Measurements from ENCODE around the gene TSC22D4. TPM values are rescaled to one million over a fixed set of nuclear protein-coding genes. Genes with fewer than 3 reads are reported as not detected.

Gene TSC22D4
- polyA plus RNA-seq, 1 of the 3 experiments (the other 2 are of a cell fraction), result 32.7 TPM

- POLR2A ChIA-PET, result no interaction called here
- no peak overlapping the region for H2AFZ ChIP-seq (ENCODE audit: low read depth)
Observed at GRCh38 chr7:100425347-100425746, 53.7 kb downstream of the TSC22D4 start.

GRCh38 chr7:100423315-100423714 is 55.7 kb downstream of the TSC22D4 start:
- POLR2A ChIA-PET, result no interaction called here
- H3K79me2 ChIP-seq (ENCODE audit: insufficient read depth), result no peaks in the 10 kb centered on the region
- H2AFZ ChIP-seq (ENCODE audit: low read depth), result no peak overlapping the region
- CTCF ChIA-PET, result interaction anchor here (1.6 to 1.7 kb wide), 2 partner anchors 16 to 22 kb away, joined by 6 to 11 read pairs; no protein-coding TSS in a partner anchor
- H3K4me2 ChIP-seq, result no peak overlapping the region
- no peaks in the 10 kb centered on the region for H3K9me2 ChIP-seq
- no peak overlapping the region for H3K27ac ChIP-seq (ENCODE audit: low read depth in 2 of 2, low read length in 1 of 2)
- WGBS (ENCODE audit: low lambda C conversion rate), result 83% methylated on average over 6 of the region's 6 CpGs
- TF ChIP-seq GABPA (IDR thresholded peaks at IDR 0.05; ENCODE audit: low read depth) (no peak), FOXJ3 (CRISPR knock-in tag; IDR thresholded peaks at IDR 0.05) (no peak), EZH2phosphoT487 (IDR thresholded peaks at IDR 0.05; ENCODE audit: borderline replicate concordance, low read depth) (no peak), POLR2AphosphoS5 (IDR thresholded peaks at IDR 0.05; ENCODE audit: low read depth, low read length) (no peak), MEF2A (IDR thresholded peaks at IDR 0.05; ENCODE audit: borderline replicate concordance, low read depth) (no peak), JUND (IDR thresholded peaks at IDR 0.05) (no peak), RXRA (IDR thresholded peaks at IDR 0.05; ENCODE audit: borderline replicate concordance, low read depth) (no peak), FOSL2 (IDR thresholded peaks at IDR 0.05; ENCODE audit: borderline replicate concordance, low read depth) (no peak), FOXM1 (IDR thresholded peaks at IDR 0.05; ENCODE audit: low read depth) (no peak), NRF1 (IDR thresholded peaks at IDR 0.05; ENCODE audit: low read depth, low read length) (no peak), USF1 (IDR thresholded peaks at IDR 0.05; ENCODE audit: borderline replicate concordance, low read depth) (no peak), TEAD4 (IDR thresholded peaks at IDR 0.05; ENCODE audit: borderline replicate concordance, insufficient read depth) (no peak), CHD2 (IDR thresholded peaks at IDR 0.05; ENCODE audit: low read length, partially characterized antibody) (no peak)
- TF ChIP-seq, protein P1, sequence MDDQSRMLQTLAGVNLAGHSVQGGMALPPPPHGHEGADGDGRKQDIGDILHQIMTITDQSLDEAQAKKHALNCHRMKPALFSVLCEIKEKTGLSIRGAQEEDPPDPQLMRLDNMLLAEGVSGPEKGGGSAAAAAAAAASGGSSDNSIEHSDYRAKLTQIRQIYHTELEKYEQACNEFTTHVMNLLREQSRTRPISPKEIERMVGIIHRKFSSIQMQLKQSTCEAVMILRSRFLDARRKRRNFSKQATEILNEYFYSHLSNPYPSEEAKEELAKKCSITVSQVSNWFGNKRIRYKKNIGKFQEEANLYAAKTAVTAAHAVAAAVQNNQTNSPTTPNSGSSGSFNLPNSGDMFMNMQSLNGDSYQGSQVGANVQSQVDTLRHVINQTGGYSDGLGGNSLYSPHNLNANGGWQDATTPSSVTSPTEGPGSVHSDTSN (IDR thresholded peaks at IDR 0.05), result no peak
- TF ChIP-seq, protein P2, sequence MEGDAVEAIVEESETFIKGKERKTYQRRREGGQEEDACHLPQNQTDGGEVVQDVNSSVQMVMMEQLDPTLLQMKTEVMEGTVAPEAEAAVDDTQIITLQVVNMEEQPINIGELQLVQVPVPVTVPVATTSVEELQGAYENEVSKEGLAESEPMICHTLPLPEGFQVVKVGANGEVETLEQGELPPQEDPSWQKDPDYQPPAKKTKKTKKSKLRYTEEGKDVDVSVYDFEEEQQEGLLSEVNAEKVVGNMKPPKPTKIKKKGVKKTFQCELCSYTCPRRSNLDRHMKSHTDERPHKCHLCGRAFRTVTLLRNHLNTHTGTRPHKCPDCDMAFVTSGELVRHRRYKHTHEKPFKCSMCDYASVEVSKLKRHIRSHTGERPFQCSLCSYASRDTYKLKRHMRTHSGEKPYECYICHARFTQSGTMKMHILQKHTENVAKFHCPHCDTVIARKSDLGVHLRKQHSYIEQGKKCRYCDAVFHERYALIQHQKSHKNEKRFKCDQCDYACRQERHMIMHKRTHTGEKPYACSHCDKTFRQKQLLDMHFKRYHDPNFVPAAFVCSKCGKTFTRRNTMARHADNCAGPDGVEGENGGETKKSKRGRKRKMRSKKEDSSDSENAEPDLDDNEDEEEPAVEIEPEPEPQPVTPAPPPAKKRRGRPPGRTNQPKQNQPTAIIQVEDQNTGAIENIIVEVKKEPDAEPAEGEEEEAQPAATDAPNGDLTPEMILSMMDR (IDR thresholded peaks at IDR 0.05), result no peak
- peaks cover 0 to 4% of the 10 kb centered on the region in 2 experiments; a peak in 1 of 4 replicates for H3K4me1 ChIP-seq (ENCODE audit: control insufficient read depth in 1 of 2, insufficient read depth in 2 of 2, low read depth in 1 of 2, low read length in 1 of 2)
- no peak overlapping the region for H3K4me3 ChIP-seq (ENCODE audit: low read depth in 2 of 2, low read length in 1 of 2)
- no peaks in the 10 kb centered on the region for H3K27me3 ChIP-seq (ENCODE audit: insufficient read depth)
- peaks cover 9% of the 10 kb centered on the region for H3F3A ChIP-seq (replicated peaks; ENCODE audit: insufficient read depth)
- no peaks in the 10 kb centered on the region for H4K20me1 ChIP-seq (ENCODE audit: insufficient read depth)
- H3K36me3 ChIP-seq (replicated peaks in 1 of 2; ENCODE audit: control insufficient read depth in 1 of 2, insufficient read depth in 2 of 2, low read length in 1 of 2), result no peaks in the 10 kb centered on the region
- DNase-seq, result no peak
- no peaks in the 10 kb centered on the region for H3K9me3 ChIP-seq
- H3K9ac ChIP-seq, result no peak overlapping the region

More at GRCh38 chr7:100425347-100425746, 53.7 kb downstream of the TSC22D4 start:
- WGBS (ENCODE audit: low lambda C conversion rate), result 89% methylated on average over 1 of the region's 1 CpG
- no peak for DNase-seq
- no peaks in the 10 kb centered on the region for H3K9me3 ChIP-seq
- H3K27me3 ChIP-seq (ENCODE audit: insufficient read depth), result no peaks in the 10 kb centered on the region
- H3K9ac ChIP-seq, result no peak overlapping the region
- H3K4me1 ChIP-seq (ENCODE audit: control insufficient read depth in 1 of 2, insufficient read depth in 2 of 2, low read depth in 1 of 2, low read length in 1 of 2), result peaks cover 0 to 4% of the 10 kb centered on the region in 2 experiments; a peak in 1 of 4 replicates
- H3K36me3 ChIP-seq (replicated peaks in 1 of 2; ENCODE audit: control insufficient read depth in 1 of 2, insufficient read depth in 2 of 2, low read length in 1 of 2), result no peaks in the 10 kb centered on the region
- CTCF ChIA-PET, result interaction anchor here (1.3 to 3.4 kb wide), 3 partner anchors 18 to 293 kb away, joined by 3 to 20 read pairs (median 5); partner anchors contain the start of gene NYAP1
- no peaks in the 10 kb centered on the region for H3K9me2 ChIP-seq
- H3F3A ChIP-seq (replicated peaks; ENCODE audit: insufficient read depth), result peaks cover 9% of the 10 kb centered on the region
- no peak for TF ChIP-seq RCOR1 (IDR thresholded peaks at IDR 0.05; ENCODE audit: low read length)
- no peak for TF ChIP-seq RXRA (IDR thresholded peaks at IDR 0.05; ENCODE audit: borderline replicate concordance, low read depth)
- TF ChIP-seq TCF12 (IDR thresholded peaks at IDR 0.05), result no peak
- TF ChIP-seq GATA2 (CRISPR knock-in tag; IDR thresholded peaks at IDR 0.05), result no peak
- H4K20me1 ChIP-seq (ENCODE audit: insufficient read depth), result no peaks in the 10 kb centered on the region
- no peak overlapping the region for H3K27ac ChIP-seq (ENCODE audit: low read depth in 2 of 2, low read length in 1 of 2)
- H3K4me3 ChIP-seq (ENCODE audit: low read depth in 2 of 2, low read length in 1 of 2), result no peak overlapping the region
- H3K4me2 ChIP-seq, result no peak overlapping the region
- peaks cover 7% of the 10 kb centered on the region for H3K79me2 ChIP-seq (ENCODE audit: insufficient read depth)
